Measurements from ENCODE around the gene SPAST. TPM values are rescaled to one million over a fixed set of nuclear protein-coding genes. Genes with fewer than 3 reads are reported as not detected.

The SPAST gene
- total and polyA plus RNA-seq, 2 experiments from 2014 or later, result 12.7 to 21.8 TPM

- H3K36me3 ChIP-seq, result no peaks in the 10 kb centered on the region
- no peak overlapping the region for H3K4me3 ChIP-seq
- H3K27ac ChIP-seq, result no peak overlapping the region
- H3K9me3 ChIP-seq (ENCODE audit: low read depth), result no peaks in the 10 kb centered on the region
- H3K27me3 ChIP-seq, result no peaks in the 10 kb centered on the region
- no peaks in the 10 kb centered on the region for H3K4me1 ChIP-seq (ENCODE audit: low read depth)
- DNase-seq (ENCODE audit: low read depth in 1 of 2, low spot score in 1 of 2), result peak in 1 of 2 donors; percentile 6
- no peak for TF ChIP-seq CTCF (IDR thresholded peaks at IDR 0.05; ENCODE audit: low read depth, low read length)
These were observed 5.2 kb upstream of the SPAST start for GRCh38 chr2:32058130-32058529.

- Histone ChIP-seq H3K4me1 (ENCODE audit: low read depth) (peaks cover under 1% of the 10 kb centered on the region), H3K9me3 (ENCODE audit: low read depth) (no peaks in the 10 kb centered on the region), H3K36me3 (no peaks in the 10 kb centered on the region), H3K27ac (no peak overlapping the region), H3K27me3 (no peaks in the 10 kb centered on the region), H3K4me3 (no peak overlapping the region)
- TF ChIP-seq CTCF (IDR thresholded peaks at IDR 0.05; ENCODE audit: low read depth, low read length), result no peak
- DNase-seq (ENCODE audit: low read depth in 1 of 2, low spot score in 1 of 2), result no peak
These were observed 3.1 kb upstream of the SPAST start for GRCh38 chr2:32060266-32060665.

- Histone ChIP-seq H3K27me3 (no peaks in the 10 kb centered on the region), H3K36me3 (no peaks in the 10 kb centered on the region), H3K9me3 (ENCODE audit: low read depth) (no peaks in the 10 kb centered on the region), H3K4me1 (ENCODE audit: low read depth) (peaks cover 5% of the 10 kb centered on the region), H3K27ac (no peak overlapping the region), H3K4me3 (no peak overlapping the region)
- DNase-seq (ENCODE audit: low read depth in 1 of 2, low spot score in 1 of 2), result no peak
- no peak for TF ChIP-seq CTCF (IDR thresholded peaks at IDR 0.05; ENCODE audit: low read depth, low read length)
These were observed 1.9 kb upstream of the SPAST start for GRCh38 chr2:32061430-32061829.

DNA sequence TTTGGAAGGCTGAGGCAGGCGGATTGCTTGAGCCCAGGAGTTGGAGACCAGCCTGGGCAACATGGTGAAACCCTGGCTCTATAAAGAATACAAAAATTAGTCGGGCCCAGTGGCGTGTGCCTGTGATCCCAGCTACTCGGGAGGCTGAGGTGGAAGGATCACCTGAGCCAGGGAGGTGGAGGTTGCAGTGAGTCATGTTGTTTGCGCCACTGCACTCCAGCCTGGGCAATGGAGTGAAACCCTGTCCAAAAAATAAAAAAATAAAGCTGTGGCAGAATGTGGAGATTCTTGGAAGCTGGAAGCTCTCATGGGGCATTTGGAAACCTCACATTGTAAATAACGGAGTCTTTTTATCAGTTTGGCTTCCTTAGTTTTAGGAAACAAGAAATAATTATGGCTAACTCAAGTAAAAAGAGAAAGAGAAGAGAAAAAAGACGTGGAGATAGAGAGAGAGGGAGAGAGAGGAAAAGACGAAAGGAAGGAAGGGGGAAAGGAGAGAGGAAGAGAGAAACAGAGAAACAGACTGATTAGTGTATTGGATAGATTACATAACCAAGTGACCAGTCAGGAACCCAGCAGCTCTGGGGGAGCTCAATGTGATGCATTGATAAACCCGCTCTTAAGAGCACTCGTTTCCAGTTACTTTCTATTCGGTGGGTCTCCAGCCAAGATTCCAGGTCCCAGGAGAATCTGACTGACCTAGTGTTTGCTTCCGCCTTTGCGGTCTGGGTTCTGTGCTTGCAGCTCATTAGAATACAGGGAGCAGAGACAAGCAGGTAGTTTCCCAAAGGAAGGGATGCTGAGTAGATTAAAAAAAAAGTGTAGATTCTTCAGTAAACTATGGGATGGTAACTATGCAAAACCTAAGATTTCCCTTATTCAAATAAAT lies 1.1 kb upstream of the SPAST start:
- no peaks in the 10 kb centered on the region for H3K9me3 ChIP-seq (ENCODE audit: low read depth)
- H3K4me3 ChIP-seq, result peak overlapping the region; percentile 90
- H3K36me3 ChIP-seq, result no peaks in the 10 kb centered on the region
- no peak overlapping the region for H3K27ac ChIP-seq
- H3K4me1 ChIP-seq (ENCODE audit: low read depth), result peaks cover 5% of the 10 kb centered on the region
- TF ChIP-seq CTCF (IDR thresholded peaks at IDR 0.05; ENCODE audit: low read depth, low read length), result no peak
- DNase-seq (ENCODE audit: low read depth in 1 of 2, low spot score in 1 of 2), result peak; percentile 20 to 83
- H3K27me3 ChIP-seq, result no peaks in the 10 kb centered on the region

GRCh38 chr2:32064021-32064601 lies 755 bp downstream of the SPAST start:
- H3K4me1 ChIP-seq (ENCODE audit: low read depth), result peaks cover 5% of the 10 kb centered on the region

More at GRCh38 chr2:32064021-32064601, 755 bp downstream of the SPAST start:
- H3K4me3 ChIP-seq, result peak overlapping the region; percentile 90
- H3K36me3 ChIP-seq, result no peaks in the 10 kb centered on the region
- no peaks in the 10 kb centered on the region for H3K9me3 ChIP-seq (ENCODE audit: low read depth)
- peak in 1 of 2 donors; percentile 48 for DNase-seq (ENCODE audit: low read depth in 1 of 2, low spot score in 1 of 2)
- peak overlapping the region; percentile 90 for H3K27ac ChIP-seq
- no peak for TF ChIP-seq CTCF (IDR thresholded peaks at IDR 0.05; ENCODE audit: low read depth, low read length)
- H3K27me3 ChIP-seq, result no peaks in the 10 kb centered on the region

All from cardiac muscle cell (in vitro differentiated cells and primary cell).